SU-DHL-6 (cell line): ENCODE results near the gene PLCL1.

ENCODE experiments used
- H2AFZ ChIP-seq: fragments of 200-600 bp; sonication (generic); 2 replicates; pipeline ENCODE4 v1.6.1; 2014; ENCODE audit warnings: low read depth, mild to moderate bottlenecking, moderate library complexity, mixed read lengths, antibody characterized with exemption, low read length; ENCODE audit not compliant: severe bottlenecking
- H3F3A ChIP-seq: fragments of 200-600 bp; shearing (Covaris generic); 2 replicates; pipeline ENCODE4 v1.6.0; 2016; ENCODE audit warnings: antibody characterized with exemption, mild to moderate bottlenecking; ENCODE audit not compliant: insufficient read depth
- H3K27ac ChIP-seq: fragments of 200-600 bp; sonication (generic); 2 replicates; pipeline ENCODE4 v1.5.1; 2016; ENCODE audit warnings: low read depth, mild to moderate bottlenecking, low read length, moderate library complexity, mixed read lengths
- H3K27me3 ChIP-seq: fragments of 200-600 bp; sonication (generic), shearing (Covaris generic); 2 replicates; pipeline ENCODE4 v1.6.0; 2014; ENCODE audit warnings: mild to moderate bottlenecking, low read length
- H3K36me3 ChIP-seq: fragments of 200-600 bp; sonication (generic); 2 replicates; pipeline ENCODE4 v1.6.1; 2014; ENCODE audit warnings: mild to moderate bottlenecking, low read length, mixed read lengths
- H3K4me2 ChIP-seq: fragments of 300-600, 200-600 bp; shearing (Covaris generic), sonication (generic); 2 replicates; pipeline ENCODE4 v1.6.0; 2014; ENCODE audit warnings: low read length, low read depth, mild to moderate bottlenecking; ENCODE audit not compliant: poor library complexity, severe bottlenecking
- H3K4me3 ChIP-seq: fragments of 200-600 bp; sonication (generic); 2 replicates; pipeline ENCODE4 v1.5.1; 2014; ENCODE audit warnings: antibody characterized with exemption, low read length, mild to moderate bottlenecking, mixed read lengths; ENCODE audit not compliant: insufficient read depth, poor library complexity, severe bottlenecking
- H3K79me2 ChIP-seq: fragments of 200-600 bp; sonication (generic); 2 replicates; pipeline ENCODE4 v1.6.1; 2014; ENCODE audit warnings: mild to moderate bottlenecking, low read length, moderate library complexity; ENCODE audit not compliant: insufficient read depth
- H3K9ac ChIP-seq: fragments of 200-600 bp; sonication (generic); 2 replicates; pipeline ENCODE4 v1.7.0; 2014; ENCODE audit warnings: mild to moderate bottlenecking, low read length
- H3K9me2 ChIP-seq: fragments of 200-600 bp; sonication (generic); replicated peaks from 2 replicates; pipeline ENCODE4 v1.6.1; 2014; ENCODE audit warnings: low read length; ENCODE audit not compliant: insufficient read depth
- H3K9me3 ChIP-seq: fragments of 200-600 bp; sonication (generic); 2 replicates; pipeline ENCODE4 v1.6.1; 2014; ENCODE audit warnings: low read length, mixed read lengths; ENCODE audit not compliant: insufficient read depth
- H4K20me1 ChIP-seq: fragments of 200-600 bp; sonication (generic); 2 replicates; pipeline ENCODE4 v1.6.1; 2014; ENCODE audit warnings: low read depth, mild to moderate bottlenecking, antibody characterized with exemption, low read length, moderate library complexity, mixed read lengths
- EZH2phosphoT487 ChIP-seq: fragments of 200-600 bp; sonication (generic), shearing (Covaris generic); conservative IDR thresholded peaks from 2 replicates; pipeline ENCODE4 v1.6.1; 2018; ENCODE audit warnings: mild to moderate bottlenecking, antibody characterized with exemption, low read length, moderate library complexity, mixed read lengths
- TF ChIP-seq, protein P1 (sequence below): fragments of 200-600 bp; sonication (generic); IDR thresholded peaks from one replicate; pipeline ENCODE4 v1.5.1; 2017; ENCODE audit warnings: antibody characterized with exemption, mild to moderate bottlenecking, low read length, moderate library complexity; ENCODE audit not compliant: insufficient read depth, poor library complexity, severe bottlenecking

PLCL1 gene

DNA sequence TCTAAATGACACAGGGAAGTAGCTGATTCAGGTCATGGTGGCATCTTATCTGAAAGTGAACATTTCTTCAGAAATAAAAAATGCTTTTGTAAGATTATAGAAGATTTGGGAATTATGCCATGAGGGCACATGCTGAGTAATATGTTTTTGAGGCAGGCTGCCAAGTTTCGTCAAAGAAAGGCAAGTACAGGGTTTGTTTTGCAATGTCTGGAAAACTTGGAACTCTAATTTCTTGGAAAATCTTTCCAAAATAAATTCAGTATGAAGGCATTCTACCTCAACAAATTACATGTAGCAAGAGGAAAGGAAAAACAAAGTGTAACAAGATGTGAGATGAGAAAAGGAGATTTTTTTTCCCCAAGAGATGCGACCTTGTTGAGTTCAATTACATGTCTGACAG, 167.7 kb downstream of the PLCL1 start:
- no peaks in the 10 kb centered on the region for H3K9me3 ChIP-seq
- H3K36me3 ChIP-seq = no peaks in the 10 kb centered on the region
- no peak overlapping the region for H3K9ac ChIP-seq
- H2AFZ ChIP-seq = no peak overlapping the region
- no peak overlapping the region for H3K27ac ChIP-seq
- H3K79me2 ChIP-seq = no peaks in the 10 kb centered on the region
- H3K27me3 ChIP-seq = no peaks in the 10 kb centered on the region
- TF ChIP-seq EZH2phosphoT487 = no peak
- TF ChIP-seq, protein P1, sequence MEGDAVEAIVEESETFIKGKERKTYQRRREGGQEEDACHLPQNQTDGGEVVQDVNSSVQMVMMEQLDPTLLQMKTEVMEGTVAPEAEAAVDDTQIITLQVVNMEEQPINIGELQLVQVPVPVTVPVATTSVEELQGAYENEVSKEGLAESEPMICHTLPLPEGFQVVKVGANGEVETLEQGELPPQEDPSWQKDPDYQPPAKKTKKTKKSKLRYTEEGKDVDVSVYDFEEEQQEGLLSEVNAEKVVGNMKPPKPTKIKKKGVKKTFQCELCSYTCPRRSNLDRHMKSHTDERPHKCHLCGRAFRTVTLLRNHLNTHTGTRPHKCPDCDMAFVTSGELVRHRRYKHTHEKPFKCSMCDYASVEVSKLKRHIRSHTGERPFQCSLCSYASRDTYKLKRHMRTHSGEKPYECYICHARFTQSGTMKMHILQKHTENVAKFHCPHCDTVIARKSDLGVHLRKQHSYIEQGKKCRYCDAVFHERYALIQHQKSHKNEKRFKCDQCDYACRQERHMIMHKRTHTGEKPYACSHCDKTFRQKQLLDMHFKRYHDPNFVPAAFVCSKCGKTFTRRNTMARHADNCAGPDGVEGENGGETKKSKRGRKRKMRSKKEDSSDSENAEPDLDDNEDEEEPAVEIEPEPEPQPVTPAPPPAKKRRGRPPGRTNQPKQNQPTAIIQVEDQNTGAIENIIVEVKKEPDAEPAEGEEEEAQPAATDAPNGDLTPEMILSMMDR = no peak
- no peaks in the 10 kb centered on the region for H3K9me2 ChIP-seq
- H3K4me3 ChIP-seq = no peak overlapping the region
- H3F3A ChIP-seq = no peaks in the 10 kb centered on the region
- no peak overlapping the region for H3K4me2 ChIP-seq
- H4K20me1 ChIP-seq = no peaks in the 10 kb centered on the region

DNA sequence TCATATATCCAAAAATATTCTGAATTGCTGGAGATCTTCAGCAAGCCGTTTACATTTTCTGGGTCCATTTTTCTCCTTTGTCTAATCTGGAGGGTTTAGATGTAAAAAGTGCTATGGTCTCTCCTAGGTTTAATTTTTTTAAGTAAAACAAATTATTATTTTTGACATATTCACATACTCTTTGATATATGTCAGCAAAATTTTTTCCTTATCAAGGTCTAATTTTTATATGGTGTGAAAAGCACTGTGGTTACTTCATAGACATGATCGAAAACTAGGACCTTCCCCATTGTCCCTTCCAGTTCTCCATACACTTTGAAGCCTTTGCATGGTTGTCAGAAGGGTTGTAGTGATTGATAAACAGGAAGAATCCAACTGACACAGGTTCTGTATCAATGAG, 168.2 kb downstream of the PLCL1 start:
- Histone ChIP-seq H3K9ac (no peak overlapping the region), H3K4me2 (no peak overlapping the region), H3F3A (no peaks in the 10 kb centered on the region), H3K79me2 (no peaks in the 10 kb centered on the region), H2AFZ (no peak overlapping the region), H3K9me2 (no peaks in the 10 kb centered on the region), H3K27ac (no peak overlapping the region), H3K27me3 (no peaks in the 10 kb centered on the region), H4K20me1 (no peaks in the 10 kb centered on the region), H3K4me3 (no peak overlapping the region), H3K36me3 (no peaks in the 10 kb centered on the region), H3K9me3 (no peaks in the 10 kb centered on the region)
- no peak for TF ChIP-seq EZH2phosphoT487
- TF ChIP-seq, protein P1 = no peak

DNA sequence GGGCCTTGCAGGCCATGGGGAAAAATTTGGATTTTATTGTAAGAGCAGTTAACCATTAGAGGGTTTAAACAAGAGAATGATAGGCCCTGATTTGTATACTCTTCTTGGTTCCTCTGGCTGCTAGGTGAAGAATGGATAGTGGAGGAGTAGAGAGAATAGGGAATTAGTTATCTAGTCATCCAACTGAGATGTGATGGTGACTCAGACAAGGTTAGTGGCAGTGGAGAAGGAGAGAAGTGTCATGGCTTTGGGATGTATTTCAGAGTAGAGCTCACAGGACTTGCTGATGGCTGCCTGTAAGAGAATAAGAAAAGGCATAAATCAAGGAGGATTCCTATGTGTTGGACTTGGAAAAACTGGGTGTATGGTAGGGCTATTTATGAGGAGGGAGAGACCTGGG, 169.4 kb downstream of the PLCL1 start:
- Histone ChIP-seq H3K27ac (no peak overlapping the region), H3K9ac (no peak overlapping the region), H3K9me2 (no peaks in the 10 kb centered on the region), H2AFZ (no peak overlapping the region), H4K20me1 (no peaks in the 10 kb centered on the region), H3K36me3 (no peaks in the 10 kb centered on the region), H3K9me3 (no peaks in the 10 kb centered on the region), H3K4me2 (no peak overlapping the region), H3K4me3 (no peak overlapping the region), H3K79me2 (no peaks in the 10 kb centered on the region), H3K27me3 (no peaks in the 10 kb centered on the region), H3F3A (no peaks in the 10 kb centered on the region)
- TF ChIP-seq EZH2phosphoT487 = no peak
- TF ChIP-seq, protein P1 = no peak
